NCI-H2029 (cell line): Measurements from ENCODE around the gene MAN1A1.

Experiments
- DNase-seq: peaks from one replicate; lab custom pipeline; 2025; lab: John Stamatoyannopoulos, UW

MAN1A1 gene

GRCh38 chr6:119325559-119326265 is 23.8 kb downstream of the MAN1A1 start:
- no peak for DNase-seq

- no peak for DNase-seq
Observed at GRCh38 chr6:119324718-119325117, 24.8 kb downstream of the MAN1A1 start.

GRCh38 chr6:119323931-119324330 is 25.6 kb downstream of the MAN1A1 start:
- DNase-seq: no peak

- no peak for DNase-seq
Observed at GRCh38 chr6:119323478-119323877, 26.1 kb downstream of the MAN1A1 start.

GRCh38 chr6:119322715-119323350 is 26.7 kb downstream of the MAN1A1 start:
- no peak for DNase-seq

- no peak for DNase-seq
Observed at GRCh38 chr6:119322034-119322433, 27.5 kb downstream of the MAN1A1 start.

GRCh38 chr6:119319694-119320093 is 29.9 kb downstream of the MAN1A1 start:
- DNase-seq: no peak

GRCh38 chr6:119318730-119319129 is 30.8 kb downstream of the MAN1A1 start:
- DNase-seq: no peak

GRCh38 chr6:119318176-119318575 is 31.4 kb downstream of the MAN1A1 start:
- no peak for DNase-seq

GRCh38 chr6:119317007-119317406 is 32.6 kb downstream of the MAN1A1 start:
- no peak for DNase-seq

- no peak for DNase-seq
Observed at GRCh38 chr6:119314885-119315272, 34.7 kb downstream of the MAN1A1 start.

- DNase-seq: no peak
Observed at GRCh38 chr6:119313937-119314884, 35.4 kb downstream of the MAN1A1 start.

GRCh38 chr6:119312875-119313338 is 36.7 kb downstream of the MAN1A1 start:
- no peak for DNase-seq

GRCh38 chr6:119312441-119312840 is 37.1 kb downstream of the MAN1A1 start:
- no peak for DNase-seq

- no peak for DNase-seq
Observed at GRCh38 chr6:119311514-119312142, 37.9 kb downstream of the MAN1A1 start.

- no peak for DNase-seq
Observed at GRCh38 chr6:119310486-119311036, 39.0 kb downstream of the MAN1A1 start.

- DNase-seq: no peak
Observed at GRCh38 chr6:119308991-119309657, 40.4 kb downstream of the MAN1A1 start.

GRCh38 chr6:119308048-119308570 is 41.5 kb downstream of the MAN1A1 start:
- DNase-seq: no peak

- DNase-seq: no peak
Observed at GRCh38 chr6:119307056-119307455, 42.5 kb downstream of the MAN1A1 start.

- no peak for DNase-seq
Observed at GRCh38 chr6:119306396-119306968, 43.1 kb downstream of the MAN1A1 start.
